ENCODE data around the gene PLOD2.

DNA sequence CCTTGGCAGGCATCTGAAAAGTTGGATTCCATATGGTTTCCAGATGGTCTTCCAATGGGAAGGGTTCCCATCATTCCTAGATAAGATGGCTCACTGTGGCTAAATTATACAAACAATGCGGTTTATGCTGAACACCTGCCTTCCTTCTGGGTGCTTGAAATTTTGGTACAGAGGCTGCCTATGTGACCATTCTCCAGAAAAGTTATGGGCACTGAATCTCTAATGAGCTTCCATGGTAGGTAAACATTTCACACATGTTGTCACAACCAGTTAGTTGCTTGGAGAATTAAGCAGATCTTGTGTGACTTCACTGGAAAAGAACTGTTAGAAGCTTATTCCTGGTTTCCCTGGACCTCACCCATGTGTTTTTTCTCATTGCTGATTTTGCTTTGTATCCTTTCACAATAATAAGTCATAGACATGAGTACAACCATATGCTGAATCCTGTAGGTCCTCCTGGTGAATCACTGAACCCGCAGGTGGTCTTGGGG, 30.1 kb downstream of the PLOD2 start:
- TF ChIP-seq, protein P1, sequence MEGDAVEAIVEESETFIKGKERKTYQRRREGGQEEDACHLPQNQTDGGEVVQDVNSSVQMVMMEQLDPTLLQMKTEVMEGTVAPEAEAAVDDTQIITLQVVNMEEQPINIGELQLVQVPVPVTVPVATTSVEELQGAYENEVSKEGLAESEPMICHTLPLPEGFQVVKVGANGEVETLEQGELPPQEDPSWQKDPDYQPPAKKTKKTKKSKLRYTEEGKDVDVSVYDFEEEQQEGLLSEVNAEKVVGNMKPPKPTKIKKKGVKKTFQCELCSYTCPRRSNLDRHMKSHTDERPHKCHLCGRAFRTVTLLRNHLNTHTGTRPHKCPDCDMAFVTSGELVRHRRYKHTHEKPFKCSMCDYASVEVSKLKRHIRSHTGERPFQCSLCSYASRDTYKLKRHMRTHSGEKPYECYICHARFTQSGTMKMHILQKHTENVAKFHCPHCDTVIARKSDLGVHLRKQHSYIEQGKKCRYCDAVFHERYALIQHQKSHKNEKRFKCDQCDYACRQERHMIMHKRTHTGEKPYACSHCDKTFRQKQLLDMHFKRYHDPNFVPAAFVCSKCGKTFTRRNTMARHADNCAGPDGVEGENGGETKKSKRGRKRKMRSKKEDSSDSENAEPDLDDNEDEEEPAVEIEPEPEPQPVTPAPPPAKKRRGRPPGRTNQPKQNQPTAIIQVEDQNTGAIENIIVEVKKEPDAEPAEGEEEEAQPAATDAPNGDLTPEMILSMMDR (IDR thresholded peaks at IDR 0.05) = no peak
- TF ChIP-seq, protein P2, sequence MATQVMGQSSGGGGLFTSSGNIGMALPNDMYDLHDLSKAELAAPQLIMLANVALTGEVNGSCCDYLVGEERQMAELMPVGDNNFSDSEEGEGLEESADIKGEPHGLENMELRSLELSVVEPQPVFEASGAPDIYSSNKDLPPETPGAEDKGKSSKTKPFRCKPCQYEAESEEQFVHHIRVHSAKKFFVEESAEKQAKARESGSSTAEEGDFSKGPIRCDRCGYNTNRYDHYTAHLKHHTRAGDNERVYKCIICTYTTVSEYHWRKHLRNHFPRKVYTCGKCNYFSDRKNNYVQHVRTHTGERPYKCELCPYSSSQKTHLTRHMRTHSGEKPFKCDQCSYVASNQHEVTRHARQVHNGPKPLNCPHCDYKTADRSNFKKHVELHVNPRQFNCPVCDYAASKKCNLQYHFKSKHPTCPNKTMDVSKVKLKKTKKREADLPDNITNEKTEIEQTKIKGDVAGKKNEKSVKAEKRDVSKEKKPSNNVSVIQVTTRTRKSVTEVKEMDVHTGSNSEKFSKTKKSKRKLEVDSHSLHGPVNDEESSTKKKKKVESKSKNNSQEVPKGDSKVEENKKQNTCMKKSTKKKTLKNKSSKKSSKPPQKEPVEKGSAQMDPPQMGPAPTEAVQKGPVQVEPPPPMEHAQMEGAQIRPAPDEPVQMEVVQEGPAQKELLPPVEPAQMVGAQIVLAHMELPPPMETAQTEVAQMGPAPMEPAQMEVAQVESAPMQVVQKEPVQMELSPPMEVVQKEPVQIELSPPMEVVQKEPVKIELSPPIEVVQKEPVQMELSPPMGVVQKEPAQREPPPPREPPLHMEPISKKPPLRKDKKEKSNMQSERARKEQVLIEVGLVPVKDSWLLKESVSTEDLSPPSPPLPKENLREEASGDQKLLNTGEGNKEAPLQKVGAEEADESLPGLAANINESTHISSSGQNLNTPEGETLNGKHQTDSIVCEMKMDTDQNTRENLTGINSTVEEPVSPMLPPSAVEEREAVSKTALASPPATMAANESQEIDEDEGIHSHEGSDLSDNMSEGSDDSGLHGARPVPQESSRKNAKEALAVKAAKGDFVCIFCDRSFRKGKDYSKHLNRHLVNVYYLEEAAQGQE (IDR thresholded peaks at IDR 0.05; ENCODE audit: insufficient read depth in 1 of 2, low read depth in 2 of 2, low read length in 1 of 2) = no peak
- TF ChIP-seq POLR2AphosphoS5 (IDR thresholded peaks at IDR 0.05; ENCODE audit: low read depth, low read length) = no peak
- TF ChIP-seq TCF7L2 (IDR thresholded peaks at IDR 0.05; ENCODE audit: low read depth, low read length) = no peak
- TF ChIP-seq SIN3A (IDR thresholded peaks at IDR 0.05; ENCODE audit: borderline replicate concordance, insufficient read depth, low read depth, low read length) = no peak

All from Panc1 (cell line).